Measurements from ENCODE around the gene GEN1.

Gene GEN1

DNA sequence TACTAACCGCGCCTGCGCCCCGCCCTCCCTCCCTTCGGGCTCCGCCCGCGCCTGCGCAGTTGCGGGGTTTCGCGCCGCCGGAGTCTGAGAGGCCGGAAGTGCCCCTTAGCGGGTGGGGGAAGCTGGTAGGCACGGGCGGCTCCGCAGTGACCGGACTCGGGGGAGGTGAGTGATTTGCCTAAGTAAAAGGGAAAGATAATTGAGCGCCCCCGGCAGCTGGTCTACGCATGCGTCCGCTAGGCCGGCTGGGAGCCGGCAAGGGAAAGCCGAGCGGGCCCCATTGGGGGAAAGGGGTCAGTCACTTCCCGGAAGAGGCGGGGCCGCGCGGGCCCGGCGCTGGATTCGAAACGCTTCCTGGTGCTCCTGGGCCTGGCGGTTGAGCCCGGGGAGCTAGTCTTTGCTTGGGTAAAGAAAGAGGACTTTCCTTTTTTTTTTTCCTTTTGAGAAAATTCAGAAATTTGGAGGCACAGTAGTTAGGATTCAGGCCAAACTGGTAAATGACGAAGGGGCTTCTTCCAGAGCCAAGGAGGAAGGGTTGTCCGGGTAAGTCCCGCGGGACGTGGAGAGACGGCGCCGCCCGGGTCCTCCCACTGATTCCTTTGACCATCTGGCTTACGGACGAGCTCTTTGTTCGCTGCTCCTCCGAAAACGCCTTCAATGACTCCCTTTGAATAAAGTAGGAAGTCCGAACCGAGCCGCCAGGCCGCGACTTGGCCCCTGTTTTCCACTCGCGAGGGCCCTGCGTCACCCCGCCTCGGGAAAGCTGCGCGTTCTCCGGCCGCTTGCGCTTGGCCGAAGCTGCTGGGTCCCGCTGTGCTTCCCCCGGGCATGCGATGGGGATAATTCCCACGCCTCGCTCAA lies at the start of gene GEN1, which contains the start of gene SMC6:
TSS of gene GEN1 (plus strand) at position 336 of the 861 bp plus-strand sequence. CDS start 5,806 bp downstream, outside the sequence.
TSS of gene SMC6 (minus strand) at position 8 of the 861 bp plus-strand sequence. CDS start 7,864 bp downstream, outside the sequence.
- peak; percentile 82 for DNase-seq (ENCODE audit: low read depth)
- TF ChIP-seq CTCF (conservative IDR thresholded peaks at IDR 0.05; ENCODE audit: low read length), result no peak
- peak within 1 kb of the TSS; percentile 77 for H3K4me3 ChIP-seq (ENCODE audit: low read length)

GRCh38 chr2:17706845-17707244 lies 47.1 kb upstream of the GEN1 start:
- no peak for DNase-seq (ENCODE audit: low read depth)
- no peak for TF ChIP-seq CTCF (conservative IDR thresholded peaks at IDR 0.05; ENCODE audit: low read length)
- no peak overlapping the region for H3K4me3 ChIP-seq (ENCODE audit: low read length)

DNA sequence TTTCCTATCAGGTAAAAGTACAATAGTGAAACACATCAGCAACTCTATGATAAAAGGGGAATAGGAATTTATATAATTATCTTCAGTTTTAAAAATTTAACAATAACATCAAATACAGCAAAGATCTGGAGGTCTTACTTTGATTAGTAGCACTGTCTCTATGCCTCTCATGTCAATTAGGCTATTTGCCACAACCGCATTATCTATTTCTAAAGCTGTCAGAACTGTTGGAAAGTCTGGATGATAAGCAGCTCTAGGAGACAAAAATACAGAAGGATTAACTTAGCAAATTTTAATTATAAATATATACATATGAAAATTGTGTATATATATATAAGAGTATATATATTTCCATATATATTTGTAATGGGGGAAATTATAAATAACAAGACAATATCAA lies 45.4 kb upstream of the GEN1 start:
- no peak for TF ChIP-seq CTCF (conservative IDR thresholded peaks at IDR 0.05; ENCODE audit: low read length)
- no peak for DNase-seq (ENCODE audit: low read depth)

GRCh38 chr2:17709897-17710296 lies 44.0 kb upstream of the GEN1 start:
- peak; percentile 10 for DNase-seq (ENCODE audit: low read depth)
- H3K4me3 ChIP-seq (ENCODE audit: low read length), result no peak overlapping the region
- no peak for TF ChIP-seq CTCF (conservative IDR thresholded peaks at IDR 0.05; ENCODE audit: low read length)

More for the DNA sequence above, 45.4 kb upstream of the GEN1 start:
- no peak overlapping the region for H3K4me3 ChIP-seq (ENCODE audit: low read length)

- DNase-seq (ENCODE audit: low read depth), result no peak
- no peak for TF ChIP-seq CTCF (conservative IDR thresholded peaks at IDR 0.05; ENCODE audit: low read length)
- H3K4me3 ChIP-seq (ENCODE audit: low read length), result no peak overlapping the region
These were observed 43.2 kb upstream of the GEN1 start for GRCh38 chr2:17710547-17711248.

- TF ChIP-seq CTCF (conservative IDR thresholded peaks at IDR 0.05; ENCODE audit: low read length), result no peak
- DNase-seq (ENCODE audit: low read depth), result no peak
- no peak overlapping the region for H3K4me3 ChIP-seq (ENCODE audit: low read length)
These were observed 40.6 kb upstream of the GEN1 start for GRCh38 chr2:17713291-17713690.
